NCI-H82 (cell line): Measurements from ENCODE around the gene F2RL2.
"Not testable (repeated sequence)": the region's sequence is repeated elsewhere in the genome, so short reads cannot be mapped to it uniquely, and the experiment has no call there.

ENCODE experiments used
- DNase-seq: peaks from one replicate; lab custom pipeline; 2025; lab: John Stamatoyannopoulos, UW

The F2RL2 gene

DNA sequence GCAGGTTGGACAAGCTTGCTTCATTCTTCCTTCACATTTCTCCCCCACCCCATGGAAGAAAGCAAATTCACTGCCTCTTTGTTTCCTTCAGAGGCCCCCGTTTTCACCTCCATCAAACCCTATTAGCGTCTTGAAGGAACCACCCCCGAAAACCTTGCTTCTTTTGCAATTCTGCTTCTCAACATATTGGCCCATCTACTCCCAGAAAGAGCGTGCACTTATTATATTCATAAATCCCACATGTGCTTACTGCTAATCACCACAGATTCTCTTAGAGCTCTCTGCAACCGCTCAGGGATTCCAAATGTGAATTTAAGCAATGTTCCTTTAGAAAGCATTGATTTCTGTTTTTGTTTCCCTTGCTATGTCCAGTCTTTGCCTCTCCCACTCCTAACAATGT, 1.1 kb downstream of the F2RL2 start:
- DNase-seq = no peak

GRCh38 chr5:76620166-76620565, 3.0 kb downstream of the F2RL2 start:
- no peak for DNase-seq

- DNase-seq = no peak
Measured at GRCh38 chr5:76617675-76618074, 5.5 kb downstream of the F2RL2 start.

- no peak for DNase-seq
Measured at GRCh38 chr5:76617229-76617628, 6.0 kb downstream of the F2RL2 start.

DNA sequence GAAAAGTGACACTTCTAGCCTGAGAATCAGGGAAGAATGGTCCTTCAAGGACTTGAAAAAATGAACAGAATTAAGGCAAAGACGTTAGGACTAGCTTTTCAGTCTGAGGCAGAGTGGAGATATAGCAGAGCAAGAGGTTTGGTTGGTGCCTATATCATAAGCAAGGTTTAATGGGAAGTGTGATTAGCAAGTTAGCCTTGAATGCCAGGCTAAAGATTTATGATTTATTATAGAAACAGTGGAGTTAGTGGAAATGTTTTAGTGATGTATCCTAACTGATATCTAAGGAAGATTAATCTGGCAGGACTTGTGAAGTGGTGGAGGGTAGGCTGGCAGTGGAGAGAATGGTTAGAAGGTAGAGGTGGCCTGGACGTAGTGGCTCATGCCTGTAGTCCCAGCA, 7.0 kb downstream of the F2RL2 start:
- DNase-seq = no peak

DNA sequence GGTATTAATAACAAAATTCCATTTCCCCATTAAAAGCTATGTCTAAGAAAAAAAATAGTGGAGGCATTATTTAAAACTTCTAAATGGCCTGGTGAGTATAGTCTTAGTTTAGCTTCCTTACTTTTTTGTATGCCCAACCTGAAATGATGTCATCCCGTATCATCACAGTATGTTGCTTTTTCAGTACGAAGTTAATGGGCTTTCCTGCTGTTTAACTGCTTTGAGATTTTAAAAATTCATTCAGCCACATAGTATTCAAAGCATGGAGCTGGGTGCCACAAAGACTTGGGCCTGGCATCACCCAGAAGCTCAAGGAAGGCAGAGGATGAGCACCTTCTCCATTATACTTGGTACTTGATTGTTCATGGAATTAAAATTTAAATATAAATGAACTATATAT, 7.4 kb downstream of the F2RL2 start:
- DNase-seq = no peak

- DNase-seq = no peak
Measured at GRCh38 chr5:76612942-76613341, 10.3 kb downstream of the F2RL2 start.

- DNase-seq = no peak
Measured at GRCh38 chr5:76610196-76610595, 13.0 kb downstream of the F2RL2 start.

DNA sequence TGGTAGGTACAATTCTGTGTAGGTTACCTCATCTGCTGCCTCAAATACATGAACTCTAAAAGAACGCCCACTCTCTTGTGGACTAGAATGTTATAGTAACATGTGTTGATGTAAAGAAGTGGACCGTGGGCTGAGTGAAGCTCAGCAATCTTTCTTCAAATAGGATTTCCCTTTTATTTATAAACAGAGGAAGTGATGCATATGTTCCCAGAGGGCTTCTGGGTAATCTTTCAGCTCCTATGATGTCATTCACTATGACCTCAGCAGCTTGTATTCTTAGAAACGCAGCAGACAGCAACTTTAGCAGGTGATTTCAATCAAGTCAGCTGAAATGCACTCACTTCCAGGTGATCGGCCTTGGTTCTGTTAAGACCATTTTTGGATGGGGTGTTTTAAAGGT, 14.4 kb downstream of the F2RL2 start:
- DNase-seq = peak; percentile 10

DNA sequence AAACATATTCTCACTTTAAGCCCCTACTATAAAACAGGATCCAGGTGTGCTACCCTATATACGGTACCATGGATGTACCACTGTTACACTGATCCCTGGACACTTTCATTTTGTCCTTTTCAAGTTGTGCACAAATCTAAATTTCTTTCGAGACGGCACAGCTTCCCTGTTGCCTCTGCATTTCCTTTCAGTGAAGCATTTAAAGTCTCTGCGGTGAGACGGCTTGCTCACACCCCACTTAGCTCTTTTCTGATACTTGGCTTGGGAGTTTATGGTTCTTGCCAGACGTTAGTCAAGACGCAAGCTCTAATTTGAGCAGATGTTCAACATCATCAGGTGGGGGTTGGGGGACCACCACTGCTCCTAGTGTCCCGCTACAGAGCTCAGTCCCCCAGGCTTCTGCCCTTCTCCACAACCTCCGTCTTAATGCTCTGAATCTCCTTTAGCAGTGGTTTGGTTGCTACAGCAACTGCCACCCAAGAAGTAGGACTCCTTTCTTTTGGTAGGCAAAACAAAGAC, 15.8 kb downstream of the F2RL2 start:
- DNase-seq = peak; percentile 5

- DNase-seq = no peak
Measured at GRCh38 chr5:76606701-76607100, 16.5 kb downstream of the F2RL2 start.

DNA sequence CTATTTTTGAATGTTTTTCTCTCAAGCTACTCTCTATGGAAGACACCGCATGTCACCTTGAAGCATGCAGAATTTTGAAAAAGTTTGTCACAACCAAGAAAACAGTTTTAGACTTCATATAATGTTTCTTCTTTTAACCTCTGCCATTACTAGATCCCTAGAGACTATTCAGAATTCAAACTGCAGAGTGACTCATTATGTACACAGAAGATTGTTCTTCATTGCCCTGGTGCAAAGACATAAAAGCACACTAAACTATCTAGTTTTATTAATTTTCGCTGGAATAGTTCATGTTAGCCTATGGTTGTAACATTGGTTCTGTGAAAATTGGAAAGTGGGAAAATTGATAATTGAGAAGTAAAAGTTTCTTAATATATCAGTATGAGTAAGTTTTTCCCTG, 18.4 kb downstream of the F2RL2 start:
- no peak for DNase-seq

DNA sequence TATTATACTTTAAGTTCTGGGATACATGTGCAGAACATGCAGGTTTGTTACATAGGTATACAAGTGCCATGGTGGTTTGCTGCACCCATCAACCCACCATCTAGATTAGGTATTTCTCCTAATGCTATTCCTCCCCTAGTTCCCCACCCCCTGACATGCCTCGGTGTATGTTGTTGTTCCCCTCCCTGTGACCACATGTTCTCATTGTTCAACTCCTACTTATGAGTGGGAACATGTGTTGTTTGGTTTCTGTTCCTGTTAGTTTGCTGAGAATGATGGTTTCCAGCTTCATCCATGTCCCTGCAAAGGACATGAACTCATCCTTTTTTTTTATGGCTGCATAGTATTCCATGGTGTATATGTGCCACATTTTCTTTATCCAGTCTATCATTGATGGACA, 19.2 kb downstream of the F2RL2 start:
- DNase-seq = not testable (repeated sequence)

DNA sequence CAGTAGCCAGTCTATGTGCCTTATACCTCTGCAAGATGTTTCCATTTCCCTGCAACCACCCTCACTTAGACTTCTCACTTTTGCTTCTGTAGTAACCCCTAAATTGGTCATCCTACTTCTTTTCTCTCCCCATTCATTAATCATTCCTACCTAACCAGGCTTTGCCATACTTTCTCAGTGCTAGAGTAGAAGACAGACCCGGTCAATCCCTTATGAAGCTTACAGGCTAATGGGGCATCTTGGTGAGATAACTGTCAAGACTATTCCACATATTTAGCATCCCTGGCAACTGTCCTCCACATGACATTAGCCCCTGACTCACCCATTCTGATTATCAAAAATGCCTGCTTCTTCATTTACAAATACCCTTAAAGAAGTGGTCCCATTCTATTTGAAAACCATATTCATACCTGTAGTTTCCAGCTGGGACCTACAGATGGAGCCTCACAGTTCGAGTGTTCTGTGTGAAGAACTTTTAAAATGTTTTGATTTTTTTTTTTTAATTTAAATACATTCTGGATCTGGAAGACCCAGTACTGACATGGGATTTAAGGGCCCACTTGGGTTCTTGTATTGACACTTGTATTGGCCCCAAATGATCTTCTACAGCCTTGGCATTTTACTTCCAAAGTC, 21.0 kb downstream of the F2RL2 start:
- DNase-seq = no peak

DNA sequence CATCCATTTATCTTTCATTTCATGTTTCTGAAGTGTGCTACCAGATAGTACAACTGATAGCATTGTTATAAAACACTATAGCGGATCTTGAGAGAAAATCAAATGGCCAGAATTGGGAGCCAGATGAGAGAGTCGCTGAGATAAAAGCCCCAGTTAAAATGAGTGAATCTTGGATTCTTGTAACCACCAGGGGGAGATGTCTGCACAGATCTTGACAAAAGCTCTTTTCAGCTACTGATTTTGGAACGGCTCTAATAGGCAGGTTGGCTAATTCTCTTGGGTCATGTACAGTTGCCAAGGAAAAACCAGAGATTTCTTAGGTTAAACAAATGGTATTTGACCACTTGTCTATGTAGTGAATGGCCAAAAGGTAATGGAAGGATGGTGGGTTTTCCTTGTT, 21.7 kb downstream of the F2RL2 start:
- peak; percentile 78 for DNase-seq

GRCh38 chr5:76600716-76601115, 22.5 kb downstream of the F2RL2 start:
- DNase-seq = no peak

DNA sequence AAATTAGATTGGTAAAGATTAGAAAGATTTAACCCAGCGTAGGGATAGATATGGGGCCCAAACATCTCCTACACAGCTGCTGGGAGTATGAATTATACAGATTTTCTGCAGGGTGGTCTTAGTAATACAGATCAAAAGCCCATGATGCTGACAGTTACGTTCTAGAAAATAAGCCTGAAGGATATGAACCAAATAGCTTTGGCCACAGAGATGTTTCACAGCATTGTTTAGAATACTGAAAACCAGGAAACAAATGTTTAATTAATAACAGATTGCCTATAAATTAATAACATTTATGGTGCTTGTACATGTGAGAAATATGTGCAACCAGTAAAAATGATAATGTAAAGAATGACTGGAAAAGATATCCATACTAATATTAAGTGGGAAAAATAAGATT, 24.7 kb downstream of the F2RL2 start:
- no peak for DNase-seq

- no peak for DNase-seq
Measured at GRCh38 chr5:76595755-76596481, 27.3 kb downstream of the F2RL2 start.

DNA sequence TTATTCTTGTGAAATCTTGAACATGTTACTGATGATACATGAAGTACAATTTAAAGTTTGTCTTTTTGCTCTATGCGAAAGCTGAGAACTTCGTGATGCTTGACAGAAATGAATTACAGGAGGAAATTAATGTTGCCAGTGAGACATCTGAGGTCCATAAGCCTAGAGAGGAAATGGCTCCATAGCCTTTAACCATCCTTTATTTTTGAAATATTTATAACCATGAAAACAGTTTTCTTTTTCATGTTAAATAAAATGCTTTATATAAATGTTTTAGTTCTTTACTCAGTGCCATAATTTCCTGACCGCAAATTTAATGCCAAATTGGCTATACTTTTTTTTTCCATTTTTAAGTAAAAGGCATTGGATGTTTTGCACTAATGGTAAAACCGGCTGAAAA, 29.1 kb downstream of the F2RL2 start:
- DNase-seq = no peak

GRCh38 chr5:76592692-76593091, 30.5 kb downstream of the F2RL2 start:
- no peak for DNase-seq

DNA sequence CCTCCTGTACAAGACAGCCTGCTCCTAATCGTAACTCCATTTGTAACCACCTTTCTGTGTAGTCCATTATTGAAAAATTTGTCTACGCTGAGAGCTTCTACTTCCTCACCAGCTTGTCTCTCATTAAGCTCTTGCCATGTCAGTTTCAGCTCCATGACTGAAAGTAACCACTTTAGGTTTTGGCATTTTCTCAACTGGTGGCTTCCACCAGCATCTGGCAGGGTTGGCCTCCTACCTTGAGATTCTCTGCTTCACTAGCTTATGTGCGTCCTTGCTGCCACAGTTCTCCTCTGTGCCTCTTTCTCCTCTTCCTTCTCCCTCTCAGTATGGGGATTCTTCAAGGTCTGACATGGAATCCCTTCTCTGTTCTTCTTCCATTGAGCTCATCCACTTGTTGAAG, 31.8 kb downstream of the F2RL2 start:
- no peak for DNase-seq

- DNase-seq = no peak
Measured at GRCh38 chr5:76590027-76590426, 33.2 kb downstream of the F2RL2 start.

- no peak for DNase-seq
Measured at GRCh38 chr5:76586531-76586930, 36.7 kb downstream of the F2RL2 start.

- no peak for DNase-seq
Measured at GRCh38 chr5:76585783-76586217, 37.4 kb downstream of the F2RL2 start.
